A549 treated with DMSO at 1 μM for 4 hours (cell line): ENCODE data around the gene PEX11G. TPM values are rescaled to one million over a fixed set of nuclear protein-coding genes. Genes with fewer than 3 reads are reported as not detected.

Experiments used
- total RNA-seq: library from RNA; stranded (reverse); fragments of 200-300 nt; extraction: Qiagen RNA extraction; gene quantifications from 5 replicates; pipeline ENCODE4 v1.2.3, GENCODE V29; 2022; ENCODE audit warnings: low read depth

PEX11G gene
- total RNA-seq, result 1.7 to 2.3 TPM (median 1.9 TPM) in 5 replicates

GRCh38 chr19:7488736-7489353 lies at the start of gene PEX11G:
TSS of gene PEX11G (minus strand) at chr19:7489035. CDS start at chr19:7489010, 25 bp downstream.

GRCh38 chr19:7535047-7535997 lies 46.5 kb upstream of the PEX11G start, which contains the start of gene PNPLA6:
TSS of gene PNPLA6 (plus strand) at chr19:7535717. CDS start at chr19:7535789, 72 bp downstream.

GRCh38 chr19:7522072-7522922 lies 33.5 kb upstream of the PEX11G start, which contains the start of gene MCOLN1:
TSS of gene MCOLN1 (plus strand) at chr19:7522624. CDS start at chr19:7522751, 127 bp downstream.

GRCh38 chr19:7515645-7516151 lies 26.9 kb upstream of the PEX11G start, which contains the start of gene ZNF358:
TSS of gene ZNF358 (plus strand) at chr19:7516103. CDS start at chr19:7519243, 3,140 bp downstream.

Other genes starting within 250 kb of the PEX11G start
- 2.4 to 3.1 TPM (median 2.9 TPM) in 5 replicates for gene INSR, start 194.6 kb downstream of the PEX11G start, total RNA-seq
- gene ARHGEF18, start 140.1 kb downstream of the PEX11G start, total RNA-seq, result 45.9 to 56.3 TPM (median 54.0 TPM) in 5 replicates
- 14.7 to 21.4 TPM (median 16.0 TPM) in 5 replicates for gene ZNF358, start 27.1 kb upstream of the PEX11G start, total RNA-seq
- 9.9 to 15.7 TPM (median 11.8 TPM) in 5 replicates for gene MCOLN1, start 33.6 kb upstream of the PEX11G start, total RNA-seq
- gene PNPLA6, start 46.7 kb upstream of the PEX11G start, total RNA-seq, result 32.5 to 42.9 TPM (median 34.6 TPM) in 5 replicates
- gene CAMSAP3, start 106.8 kb upstream of the PEX11G start, total RNA-seq, result 2.5 to 4.6 TPM (median 4.1 TPM) in 5 replicates
- gene XAB2, start 140.5 kb upstream of the PEX11G start, total RNA-seq, result 22.3 to 28.5 TPM (median 25.5 TPM) in 5 replicates
- 44.0 to 65.6 TPM (median 46.6 TPM) in 5 replicates for gene PET100, start 140.8 kb upstream of the PEX11G start, total RNA-seq
- not detected in 5 replicates for gene PCP2, start 144.7 kb upstream of the PEX11G start, total RNA-seq
- gene STXBP2, start 148.1 kb upstream of the PEX11G start, total RNA-seq, result 36.6 to 42.0 TPM (median 39.7 TPM) in 5 replicates
- not detected in 5 replicates for gene RETN, start 180.0 kb upstream of the PEX11G start, total RNA-seq
- not detected in 5 replicates for gene MCEMP1, start 188.1 kb upstream of the PEX11G start, total RNA-seq
- gene TRAPPC5, start 191.8 kb upstream of the PEX11G start, total RNA-seq, result 43.8 to 95.6 TPM (median 89.8 TPM) in 5 replicates
- not detected in 5 replicates for gene FCER2, start 213.1 kb upstream of the PEX11G start, total RNA-seq
- gene CLEC4G, start 243.1 kb upstream of the PEX11G start, total RNA-seq, result not detected in 5 replicates